HG02642 (cell line): ENCODE measurements around the gene CYP26B1.

Experiments
- ATAC-seq: cut with Tn5 transposase; IDR thresholded peaks from one replicate; pipeline ENCODE4 v1.9.1; 2021; ENCODE audit warnings: mild to moderate bottlenecking; ENCODE audit not compliant: unreplicated experiment, poor library complexity

Gene CYP26B1

GRCh38 chr2:72113847-72114692 lies 33.6 kb downstream of the CYP26B1 start:
- ATAC-seq: no peak

- ATAC-seq: no peak
These were observed 34.4 kb downstream of the CYP26B1 start for GRCh38 chr2:72112981-72113846.

GRCh38 chr2:72112401-72112800 lies 35.3 kb downstream of the CYP26B1 start:
- ATAC-seq: no peak

GRCh38 chr2:72111061-72111460 lies 36.6 kb downstream of the CYP26B1 start:
- no peak for ATAC-seq

GRCh38 chr2:72109904-72110303 lies 37.8 kb downstream of the CYP26B1 start:
- no peak for ATAC-seq

- ATAC-seq: no peak
These were observed 38.4 kb downstream of the CYP26B1 start for GRCh38 chr2:72109291-72109690.

- no peak for ATAC-seq
These were observed 39.5 kb downstream of the CYP26B1 start for GRCh38 chr2:72108121-72108520.

GRCh38 chr2:72106978-72107377 lies 40.7 kb downstream of the CYP26B1 start:
- no peak for ATAC-seq

GRCh38 chr2:72104821-72105588 lies 42.7 kb downstream of the CYP26B1 start:
- ATAC-seq: no peak

GRCh38 chr2:72103690-72104089 lies 44.0 kb downstream of the CYP26B1 start:
- no peak for ATAC-seq

- ATAC-seq: no peak
These were observed 44.5 kb downstream of the CYP26B1 start for GRCh38 chr2:72103161-72103560.

GRCh38 chr2:72098935-72099334 lies 48.7 kb downstream of the CYP26B1 start:
- no peak for ATAC-seq

- ATAC-seq: no peak
These were observed 50.4 kb downstream of the CYP26B1 start for GRCh38 chr2:72097276-72097675.

GRCh38 chr2:72096181-72096580 lies 51.5 kb downstream of the CYP26B1 start:
- ATAC-seq: no peak

GRCh38 chr2:72095364-72095763 lies 52.3 kb downstream of the CYP26B1 start:
- ATAC-seq: no peak

- no peak for ATAC-seq
These were observed 53.0 kb downstream of the CYP26B1 start for GRCh38 chr2:72094701-72095100.

GRCh38 chr2:72092111-72092510 lies 55.6 kb downstream of the CYP26B1 start:
- no peak for ATAC-seq

GRCh38 chr2:72090781-72091482 lies 56.7 kb downstream of the CYP26B1 start:
- ATAC-seq: no peak

- no peak for ATAC-seq
These were observed 57.4 kb downstream of the CYP26B1 start for GRCh38 chr2:72090271-72090720.

- ATAC-seq: no peak
These were observed 58.1 kb downstream of the CYP26B1 start for GRCh38 chr2:72089537-72089936.
